HG03135 (cell line): ENCODE measurements around the gene VAMP2.

ENCODE experiments used
- ATAC-seq: cut with Tn5 transposase; IDR thresholded peaks from one replicate; pipeline ENCODE4 v1.9.1; 2021; ENCODE audit warnings: mild to moderate bottlenecking, moderate library complexity; ENCODE audit not compliant: unreplicated experiment

The VAMP2 gene

DNA sequence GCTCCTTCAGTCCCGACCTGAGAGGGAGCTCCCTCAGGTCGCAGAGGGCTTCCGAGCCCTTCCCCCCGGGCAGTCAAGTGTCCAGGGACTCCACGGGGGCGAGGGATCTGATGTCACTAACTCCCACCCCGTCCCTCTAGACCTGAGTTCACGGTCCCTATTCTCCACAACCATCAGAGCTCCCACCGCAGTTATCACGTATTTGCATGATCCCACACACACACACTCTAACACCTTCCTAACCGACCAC is 6.8 kb downstream of the VAMP2 start:
- ATAC-seq = peak; percentile 1

DNA sequence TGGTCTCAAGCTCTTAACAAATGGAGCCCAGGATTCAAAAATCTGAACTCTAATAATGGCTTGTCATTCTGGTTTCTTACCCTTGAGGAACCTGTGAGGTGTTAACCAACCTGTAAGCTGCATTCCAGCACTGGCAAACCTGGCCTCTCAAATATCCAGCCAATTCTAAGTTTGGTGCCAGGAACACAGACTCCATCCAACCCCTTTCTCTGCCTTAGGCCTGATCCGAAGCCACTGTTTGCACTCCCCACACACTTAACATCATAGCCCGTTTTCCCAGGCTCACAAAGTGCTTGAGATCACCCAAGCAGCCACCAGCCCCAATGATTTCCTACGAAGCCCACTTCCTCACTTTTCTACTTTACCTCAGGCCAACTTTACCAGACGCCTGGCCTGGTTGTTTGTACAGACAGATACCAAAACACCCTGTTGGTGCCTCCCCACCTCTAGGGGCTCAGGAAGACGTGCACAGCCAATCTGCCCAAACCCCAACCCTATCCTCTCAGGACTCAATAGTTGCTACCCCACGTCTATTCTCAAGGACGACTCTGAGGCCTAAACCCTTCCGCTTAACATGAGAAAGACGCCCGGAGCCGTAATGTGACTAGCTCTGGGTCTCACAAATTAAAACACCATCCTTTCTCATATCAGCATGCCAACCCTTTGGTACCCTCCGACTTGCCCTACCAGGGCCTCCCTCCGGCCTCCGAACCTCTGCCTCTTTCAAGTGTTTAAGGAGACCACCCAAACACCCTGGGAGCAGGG is 7.3 kb downstream of the VAMP2 start:
- ATAC-seq = no peak

DNA sequence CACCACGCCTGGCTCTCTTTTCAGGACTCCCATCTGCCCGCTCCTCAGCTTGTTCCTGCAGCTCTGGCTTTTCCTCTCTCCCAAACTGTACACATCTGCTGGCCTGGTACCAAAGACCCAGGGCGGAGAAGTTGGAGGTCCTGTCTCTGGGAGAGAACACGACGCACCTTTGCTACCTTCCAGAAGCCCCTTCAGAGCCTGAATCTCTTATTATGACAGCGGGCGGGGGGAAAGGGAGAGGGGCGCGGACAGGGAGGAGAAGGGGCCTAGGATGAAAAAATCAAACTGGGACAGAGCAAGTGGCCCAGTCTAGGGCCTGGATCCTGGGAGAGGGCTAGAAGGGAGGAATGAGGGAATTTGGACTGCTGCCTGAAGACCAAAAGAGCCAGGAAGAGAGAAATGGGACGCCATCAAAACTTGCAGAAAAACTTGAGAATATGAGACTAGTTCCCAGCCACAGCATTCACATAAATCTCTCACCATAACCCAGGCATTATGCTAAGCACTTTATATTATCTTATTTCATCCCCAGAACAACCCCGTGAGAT is 8.1 kb downstream of the VAMP2 start:
- no peak for ATAC-seq

DNA sequence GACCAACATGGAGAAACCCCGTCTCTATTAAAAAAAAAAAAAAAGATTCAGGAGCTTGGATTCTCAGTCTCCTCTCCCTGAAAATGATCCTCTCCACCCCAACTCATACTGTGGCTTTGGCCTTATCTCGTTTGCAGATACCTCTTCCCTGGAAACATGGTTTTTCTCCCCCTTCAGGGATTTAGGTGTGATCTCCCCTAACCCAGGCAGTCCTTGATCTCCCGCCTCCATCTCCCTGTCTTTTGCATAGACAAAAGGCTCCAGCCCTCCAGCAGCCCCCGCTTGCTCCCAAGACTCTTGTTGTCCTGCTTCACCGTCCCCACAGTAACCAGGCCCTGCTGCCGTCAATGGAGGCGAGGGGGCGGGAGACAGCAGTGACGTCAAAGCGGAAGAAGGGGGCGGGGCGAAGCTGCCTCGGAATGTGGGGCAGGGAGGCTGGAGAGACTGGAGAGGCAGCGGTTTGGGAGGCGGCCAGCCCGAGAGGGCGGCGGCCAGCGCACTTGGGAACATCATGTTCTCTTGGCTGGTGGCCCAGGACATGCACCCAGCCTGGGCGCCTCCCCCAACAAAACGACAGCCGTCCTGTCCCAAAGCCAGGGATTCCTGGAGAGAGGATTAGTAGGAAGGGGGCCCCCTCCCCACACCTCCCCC is 8.7 kb downstream of the VAMP2 start:
- no peak for ATAC-seq

DNA sequence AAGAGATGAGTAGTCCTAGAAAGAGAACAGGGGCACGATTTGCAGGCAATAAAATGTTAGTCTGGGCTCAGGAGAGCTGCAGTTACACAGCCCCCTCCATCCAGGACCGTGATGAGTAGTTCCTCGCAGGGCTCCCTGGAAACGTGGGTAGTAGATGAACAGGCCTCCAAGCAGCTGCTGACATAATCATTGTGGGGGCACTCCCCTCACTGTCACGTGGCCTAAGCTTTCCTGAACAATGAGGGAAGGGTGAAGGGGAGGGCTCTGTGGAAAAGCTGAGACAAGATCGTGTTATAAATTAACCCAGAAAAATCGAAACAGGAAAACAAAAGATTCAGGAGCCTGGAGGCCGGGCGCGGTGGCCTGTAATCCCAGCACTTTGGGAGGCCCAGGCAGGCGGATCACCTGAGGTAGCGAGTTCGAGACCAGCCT is 9.2 kb downstream of the VAMP2 start:
- no peak for ATAC-seq

DNA sequence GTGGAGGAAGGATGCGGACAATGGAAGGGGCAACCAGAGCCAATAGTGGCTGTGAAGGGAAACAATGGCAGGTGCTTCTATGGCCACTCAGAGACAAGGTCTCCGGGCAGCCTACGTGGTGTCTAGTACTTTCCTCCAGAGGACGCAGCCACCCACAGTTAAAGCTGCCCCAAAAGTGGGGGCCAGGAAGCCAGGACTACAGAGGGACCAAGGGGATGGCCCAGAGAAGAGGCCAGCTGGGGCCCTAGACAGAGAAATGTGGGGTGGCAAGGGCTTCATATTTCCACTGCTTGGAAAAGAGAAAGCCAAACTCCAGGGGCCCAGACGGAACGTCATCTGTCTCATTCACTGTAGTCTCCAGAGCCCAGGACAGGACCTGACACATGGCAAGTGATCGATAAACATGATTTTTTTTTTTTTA is 9.7 kb downstream of the VAMP2 start:
- ATAC-seq = no peak

DNA sequence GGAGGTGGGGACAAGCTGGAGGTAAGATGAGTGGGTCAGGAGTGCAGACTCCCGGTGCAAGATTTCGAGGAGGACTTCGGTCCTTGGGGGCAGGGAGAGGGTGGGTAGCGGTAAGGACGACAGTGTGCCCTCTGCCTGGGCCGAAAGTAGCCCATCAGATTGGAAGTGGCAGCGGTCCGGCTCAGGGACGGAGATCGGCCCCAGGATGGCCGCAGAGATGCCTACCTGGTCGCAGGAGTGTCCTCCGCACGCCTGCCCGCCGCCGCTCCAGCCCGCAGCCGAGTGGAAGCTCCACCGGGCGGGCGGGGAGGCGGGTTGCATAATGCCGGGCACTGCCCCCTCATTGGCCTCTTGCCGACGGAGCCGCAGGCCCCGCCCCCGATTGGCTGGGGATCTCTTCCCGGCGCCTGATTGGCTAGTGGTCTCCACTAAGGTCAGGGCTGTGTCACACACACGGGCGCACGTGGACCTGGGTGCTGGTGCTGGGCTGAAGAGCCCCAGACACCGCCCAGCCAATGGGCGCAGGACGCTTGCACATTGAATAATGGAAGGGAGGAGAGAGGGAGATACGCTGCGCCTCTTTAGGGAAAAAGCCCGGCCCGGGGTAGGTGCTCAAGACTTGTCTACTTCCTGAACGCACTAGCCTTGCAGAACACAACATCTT is 10.5 kb downstream of the VAMP2 start, which contains the start of gene PER1:
Gene PER1 (minus strand): TSS at position 293 of the 664 bp plus-strand sequence. CDS start 1,698 bp downstream, outside the sequence.
- ATAC-seq = no peak

DNA sequence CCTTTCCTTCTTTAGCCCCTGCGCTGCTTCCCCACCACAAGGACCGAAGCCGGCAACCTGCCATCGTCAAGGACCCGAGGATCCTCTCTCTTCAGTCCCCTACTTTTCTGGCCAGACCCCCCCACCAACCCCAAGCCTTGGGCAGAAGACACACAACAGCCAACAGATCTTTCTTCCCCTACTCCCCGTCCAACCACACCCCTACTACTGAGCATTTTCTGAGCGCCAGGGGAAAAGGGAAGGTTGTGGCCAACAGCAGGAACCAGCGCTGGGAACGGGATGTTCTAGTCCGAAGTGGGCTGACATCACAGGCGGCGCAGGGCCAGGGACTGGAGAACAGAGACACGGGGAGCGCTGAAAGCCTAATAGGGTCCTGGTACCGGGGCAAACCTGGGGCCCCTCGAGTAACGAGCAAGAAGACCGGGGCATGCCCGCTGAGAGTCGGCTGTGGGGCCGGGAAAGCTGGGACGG is 11.1 kb downstream of the VAMP2 start:
- no peak for ATAC-seq

DNA sequence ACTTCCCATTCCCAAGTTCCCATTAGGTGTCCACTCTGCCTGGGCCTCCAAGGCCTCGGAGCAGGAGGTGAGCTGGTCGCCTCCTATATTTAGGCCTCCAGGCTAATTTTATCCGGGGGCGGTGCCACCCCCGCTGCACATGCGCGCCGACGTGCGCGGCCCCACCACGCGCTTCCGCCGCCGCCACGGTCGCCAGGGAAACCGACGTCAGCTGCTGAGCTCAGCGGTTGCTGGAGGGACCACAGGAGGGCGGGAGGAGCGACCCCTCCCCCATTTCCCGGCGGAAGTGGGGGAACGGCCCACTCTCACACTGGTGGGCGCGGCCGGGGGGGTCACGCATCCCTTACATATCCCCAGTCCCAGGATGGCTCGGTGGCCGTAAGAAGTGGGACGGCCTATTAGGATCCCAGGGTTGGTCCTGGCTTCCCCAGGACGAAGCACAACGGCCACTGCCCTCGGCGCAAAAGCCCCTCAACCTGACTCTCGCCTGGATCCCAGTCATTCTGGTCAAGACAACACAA is 11.6 kb downstream of the VAMP2 start:
- ATAC-seq = peak; percentile 43

DNA sequence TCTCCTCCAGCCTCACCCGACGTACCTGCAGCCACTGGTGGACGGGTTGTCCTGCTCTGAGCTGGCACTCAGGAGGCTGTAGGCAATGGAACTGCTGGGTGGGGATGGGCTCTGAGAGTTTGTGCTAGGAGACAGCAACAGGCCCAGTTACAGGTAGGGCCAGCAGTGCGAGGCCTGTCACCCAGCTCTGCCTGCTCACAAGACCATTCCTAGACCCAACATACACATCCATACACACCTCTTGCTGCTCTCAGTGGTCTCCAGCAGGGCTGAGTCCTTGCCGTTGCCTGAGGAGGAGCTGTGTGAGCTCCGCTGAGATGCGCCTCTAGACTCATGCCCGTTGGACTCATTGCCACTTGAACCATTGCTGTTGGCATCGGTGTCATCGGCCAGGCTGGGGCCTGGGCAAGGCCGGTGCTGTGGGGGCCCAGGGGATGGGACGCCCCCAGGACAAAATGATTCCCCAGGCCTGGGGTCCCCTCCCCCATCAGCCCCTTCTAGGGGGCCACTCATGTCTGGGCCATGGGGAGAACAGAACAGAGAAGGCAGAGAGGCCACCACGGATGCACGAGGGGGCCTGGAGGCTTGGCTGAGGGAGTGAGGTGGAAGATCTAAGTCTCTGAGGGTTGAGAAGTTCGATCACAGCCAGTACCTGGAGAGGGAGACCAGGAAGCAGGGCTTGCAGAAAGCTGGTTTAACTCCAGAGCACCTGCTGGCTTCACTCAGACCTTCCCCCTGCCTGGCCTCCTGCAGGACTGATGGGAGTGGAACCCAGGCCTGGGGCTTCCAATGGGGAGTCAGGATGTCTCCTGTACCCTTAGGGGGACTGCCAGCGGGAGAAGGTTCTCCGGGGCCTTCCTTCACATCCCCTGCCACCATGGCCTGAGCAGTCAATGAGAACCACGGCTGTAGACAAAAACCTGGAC is 12.3 kb downstream of the VAMP2 start:
- ATAC-seq = no peak

DNA sequence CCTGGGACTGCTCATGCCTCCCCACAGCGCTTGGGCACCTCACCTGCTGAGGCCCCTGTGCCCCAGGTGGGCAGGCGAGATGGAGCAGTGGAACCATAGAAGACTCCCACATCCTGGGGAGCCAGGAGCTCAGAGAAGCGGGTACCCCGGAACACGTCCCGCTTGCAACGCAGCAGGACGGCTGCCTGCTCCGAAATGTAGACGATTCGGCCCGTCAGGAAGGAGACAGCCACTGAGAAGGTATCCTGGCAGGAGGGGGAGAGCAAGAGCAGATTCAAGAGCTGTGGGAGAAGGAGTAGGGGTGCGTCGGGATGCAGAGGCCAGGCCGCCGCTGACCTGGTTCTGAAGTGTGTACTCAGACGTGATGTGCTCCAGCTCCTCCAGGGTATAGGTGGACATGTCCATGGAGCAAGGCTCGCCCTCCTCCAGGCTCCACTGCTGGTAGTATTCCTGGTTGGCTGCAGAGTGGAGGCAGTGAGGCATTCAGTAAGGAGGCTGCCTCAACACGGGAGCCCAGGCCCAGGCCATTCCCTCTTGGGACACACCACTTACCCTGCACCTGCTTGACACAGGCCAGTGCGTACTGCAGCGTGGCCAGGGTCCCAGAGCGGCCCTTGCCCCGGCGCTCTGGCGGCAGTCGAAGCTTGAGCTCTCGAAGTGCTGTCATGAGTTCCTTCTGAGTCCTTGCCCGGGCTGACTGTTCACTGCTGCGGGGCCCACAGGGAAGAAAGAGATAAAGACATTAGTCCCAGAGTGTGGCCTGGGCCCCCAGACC is 13.1 kb downstream of the VAMP2 start:
- no peak for ATAC-seq

DNA sequence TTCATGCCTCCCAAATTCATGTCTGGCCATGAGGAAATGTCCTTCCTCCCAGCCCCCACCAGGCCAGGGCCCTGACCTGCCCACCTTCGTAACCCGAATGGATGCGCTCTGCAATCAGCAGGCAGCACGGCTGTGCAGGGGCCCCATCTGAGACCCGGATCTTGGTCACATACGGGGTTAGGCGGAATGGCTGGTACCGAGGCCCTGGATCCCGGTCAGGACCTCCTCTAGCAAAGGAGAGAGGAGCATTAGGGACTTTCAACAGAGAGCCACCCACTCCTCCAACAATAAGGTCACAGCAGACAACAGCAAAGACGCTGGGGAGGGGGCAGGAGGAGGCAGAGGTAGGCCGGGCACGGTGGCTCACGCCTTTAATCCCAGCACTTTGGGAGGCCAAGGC is 14.2 kb downstream of the VAMP2 start:
- no peak for ATAC-seq

DNA sequence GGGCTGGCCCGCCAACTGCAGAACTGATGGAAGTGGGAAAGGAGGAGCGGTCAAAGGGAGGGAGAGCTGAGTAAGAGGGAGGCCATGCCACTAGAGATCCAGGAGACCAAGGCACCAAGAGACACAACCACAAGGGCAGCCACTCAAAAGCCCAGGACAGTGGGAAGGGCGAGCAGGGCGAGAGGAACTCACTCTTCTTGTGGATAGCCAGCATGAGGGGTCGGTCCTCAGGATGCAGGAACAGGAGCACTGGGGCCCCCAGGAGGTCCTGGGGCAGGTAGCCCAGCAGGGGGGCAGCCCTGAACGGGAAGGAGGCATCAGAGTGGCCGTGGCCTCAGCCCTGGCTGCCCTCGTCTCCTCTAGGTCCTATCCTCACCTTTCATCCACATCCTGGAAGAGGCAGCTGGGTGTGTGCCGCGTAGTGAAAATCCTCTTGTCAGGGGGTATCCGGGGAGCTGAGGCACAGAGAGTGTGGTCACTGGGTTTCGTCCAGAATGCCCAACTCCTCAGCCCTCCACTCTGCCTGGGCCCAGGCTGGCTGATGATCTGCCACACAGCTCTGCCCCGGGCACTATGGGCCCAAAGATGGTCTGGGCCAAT is 14.8 kb downstream of the VAMP2 start:
- no peak for ATAC-seq

DNA sequence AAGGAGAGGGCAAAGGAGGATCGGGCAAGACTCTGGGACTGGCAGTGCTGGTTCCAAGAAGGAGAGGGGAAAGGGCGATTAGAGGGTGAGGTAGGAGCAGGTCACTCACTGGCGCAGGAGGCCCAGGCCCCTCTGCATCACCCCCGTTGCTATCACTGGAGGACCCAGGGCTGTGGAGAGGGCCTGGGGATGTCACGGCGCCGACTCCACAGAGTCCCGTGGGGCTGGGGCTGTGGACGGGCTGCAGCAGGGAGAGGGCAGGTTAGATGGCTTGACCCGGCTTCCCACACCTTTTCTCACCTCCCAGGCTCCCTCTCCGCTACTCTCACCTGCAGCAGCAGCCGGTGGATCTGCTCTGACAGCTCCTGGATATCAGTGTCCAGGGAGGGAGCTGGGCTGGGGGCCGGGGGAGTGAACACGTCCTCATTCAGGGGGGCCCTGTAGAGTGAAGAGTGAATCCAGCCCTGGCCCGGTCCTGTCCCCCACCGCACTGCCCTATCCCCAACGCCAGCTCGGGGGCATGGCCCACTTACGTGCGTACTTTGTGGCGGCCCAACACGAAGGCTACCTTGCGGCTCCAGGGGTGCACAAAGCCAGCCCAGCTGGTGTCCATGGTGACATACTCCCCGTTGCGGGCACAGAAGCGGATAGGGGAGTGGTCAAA is 15.5 kb downstream of the VAMP2 start:
- ATAC-seq = no peak

DNA sequence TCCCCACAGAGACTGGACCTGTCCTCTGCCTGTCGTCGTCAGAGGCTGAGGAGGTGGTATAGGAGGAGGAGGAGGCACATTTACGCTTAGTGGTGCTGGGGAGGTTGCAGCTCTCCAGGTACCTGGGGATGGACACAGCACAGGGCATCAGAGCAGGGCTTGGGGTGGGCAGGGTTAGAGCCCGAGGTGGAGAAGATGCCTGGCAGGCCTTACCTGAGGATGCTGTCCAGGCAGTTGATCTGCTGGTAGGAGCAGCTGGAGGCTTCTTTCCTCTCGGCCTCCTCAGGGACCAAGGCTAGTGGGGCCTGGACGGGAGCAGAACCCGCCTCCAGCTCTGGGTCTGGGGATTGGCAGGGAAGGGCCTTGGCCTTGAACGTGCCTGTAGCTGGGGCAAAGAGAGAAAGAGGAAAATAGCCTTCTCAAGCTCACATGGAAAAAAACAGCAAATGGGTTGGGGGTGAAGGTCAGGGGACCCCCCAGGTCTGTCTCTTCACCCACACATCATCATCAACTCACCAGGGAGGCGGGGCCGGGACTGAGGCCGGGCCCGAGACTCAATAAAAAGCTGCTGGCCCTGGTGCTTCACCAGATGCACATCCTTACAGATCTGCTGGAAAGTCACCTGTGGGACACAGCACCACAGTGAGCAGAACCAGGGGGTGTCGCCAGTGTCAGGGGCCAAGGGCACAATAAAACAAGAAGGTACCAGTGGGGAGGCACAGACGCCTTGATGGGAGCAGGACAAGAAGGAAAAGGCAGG is 16.2 kb downstream of the VAMP2 start:
- ATAC-seq = no peak

DNA sequence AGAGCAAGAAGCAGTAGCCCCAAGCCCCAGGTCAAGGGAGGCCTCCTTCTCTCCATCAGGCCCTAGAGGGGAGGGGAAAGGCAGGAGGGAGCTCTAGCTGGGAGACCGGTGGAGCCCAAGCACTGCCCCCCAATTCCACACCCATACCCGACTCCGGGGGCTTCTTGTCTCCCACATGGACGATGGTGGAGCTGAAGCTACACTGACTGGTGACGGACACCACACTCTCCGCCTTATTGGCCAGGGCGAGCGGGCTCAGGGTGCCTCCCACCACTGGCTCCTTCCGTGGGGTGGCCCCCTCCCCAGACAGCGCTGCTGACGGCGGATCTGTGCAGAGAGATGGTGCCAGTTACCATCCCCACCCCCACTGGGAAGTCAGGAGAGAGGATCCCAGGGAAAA is 16.9 kb downstream of the VAMP2 start:
- no peak for ATAC-seq

DNA sequence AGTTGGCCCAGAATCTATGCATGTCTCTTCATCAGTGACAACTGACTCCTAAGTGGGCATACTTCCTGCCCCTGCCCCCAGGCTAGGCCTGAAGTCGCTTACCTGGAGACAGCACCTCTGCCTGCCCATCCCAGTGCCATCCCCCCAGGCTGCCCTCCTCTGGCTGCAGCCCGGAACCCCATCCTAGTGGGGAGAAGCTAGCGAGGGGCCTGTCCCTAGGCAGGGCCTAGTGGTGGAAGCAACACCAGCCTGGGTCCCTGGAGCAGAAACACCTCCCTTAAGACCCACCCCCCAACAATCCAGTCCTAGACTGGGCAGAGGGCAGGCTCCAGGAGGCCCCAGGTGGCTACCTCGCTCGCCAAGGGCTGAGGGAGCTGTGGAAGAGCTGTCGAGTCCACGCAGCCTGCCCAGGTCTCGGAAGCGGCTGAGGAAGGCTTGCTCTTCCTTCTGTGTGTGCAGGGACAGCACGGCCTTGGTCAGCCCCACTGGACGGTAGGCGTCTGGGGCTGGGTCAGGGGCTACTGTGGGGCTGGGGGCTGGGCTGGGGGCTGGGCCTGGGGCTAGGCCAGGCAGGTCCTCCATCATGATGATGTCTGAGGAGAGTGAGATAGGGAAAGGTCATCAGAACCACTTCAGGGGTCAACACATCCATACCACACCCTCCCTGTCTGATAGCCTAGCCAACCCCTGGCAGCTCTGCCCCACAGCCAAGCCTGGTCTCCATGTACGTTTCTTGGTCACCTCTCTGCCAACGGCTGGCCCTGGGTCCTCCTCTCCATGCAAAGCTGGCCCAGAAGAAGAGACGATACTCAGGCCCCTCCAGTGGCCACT is 18.1 kb downstream of the VAMP2 start:
- ATAC-seq = no peak
